HG02981 (cell line): ENCODE measurements around the gene SMIM5.
"Not testable (repeated sequence)": the region's sequence is repeated elsewhere in the genome, so short reads cannot be mapped to it uniquely, and the experiment has no call there.

Experiments used
- ATAC-seq: cut with Tn5 transposase; IDR thresholded peaks from one replicate; pipeline ENCODE4 v1.9.1; 2021; ENCODE audit warnings: mild to moderate bottlenecking, moderate library complexity; ENCODE audit not compliant: unreplicated experiment

SMIM5 gene

GRCh38 chr17:75624021-75624420 lies 9.2 kb upstream of the SMIM5 start:
- ATAC-seq, result no peak

DNA sequence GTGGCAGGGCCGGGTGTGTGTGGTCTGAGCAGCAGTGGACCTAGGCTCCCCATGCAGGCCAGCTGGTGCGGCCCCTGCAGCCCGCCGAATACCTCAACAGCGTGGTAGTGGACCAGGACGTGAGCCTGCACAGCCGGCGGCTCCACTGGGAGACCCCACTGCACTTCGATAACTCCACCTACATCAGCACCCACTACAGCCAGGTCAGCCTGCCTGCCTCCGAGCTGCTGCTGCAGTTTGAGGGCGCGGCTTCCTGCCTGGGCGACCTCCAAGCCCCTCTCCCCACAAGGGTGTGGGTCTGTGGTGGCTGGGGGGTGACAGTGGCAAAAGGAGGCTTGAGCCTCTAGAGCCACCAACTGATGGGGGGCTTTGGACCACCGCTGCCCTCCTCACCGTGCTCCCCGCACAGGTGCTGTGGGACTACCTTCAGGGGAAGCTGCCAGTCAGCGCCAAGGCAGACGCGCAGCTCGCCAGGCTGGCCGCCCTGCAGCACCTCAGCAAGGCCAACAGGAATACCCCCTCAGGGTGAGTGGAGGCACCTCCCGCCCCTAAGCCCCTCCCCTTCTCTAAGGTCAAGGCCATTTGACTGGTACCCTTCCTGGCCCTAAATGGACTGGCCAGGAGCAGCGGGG lies 8.4 kb upstream of the SMIM5 start:
- ATAC-seq, result no peak

GRCh38 chr17:75625813-75626486 lies 7.3 kb upstream of the SMIM5 start:
- no peak for ATAC-seq

GRCh38 chr17:75626496-75627038 lies 6.7 kb upstream of the SMIM5 start:
- no peak for ATAC-seq

- no peak for ATAC-seq
Measured at GRCh38 chr17:75627094-75627493, 6.1 kb upstream of the SMIM5 start.

DNA sequence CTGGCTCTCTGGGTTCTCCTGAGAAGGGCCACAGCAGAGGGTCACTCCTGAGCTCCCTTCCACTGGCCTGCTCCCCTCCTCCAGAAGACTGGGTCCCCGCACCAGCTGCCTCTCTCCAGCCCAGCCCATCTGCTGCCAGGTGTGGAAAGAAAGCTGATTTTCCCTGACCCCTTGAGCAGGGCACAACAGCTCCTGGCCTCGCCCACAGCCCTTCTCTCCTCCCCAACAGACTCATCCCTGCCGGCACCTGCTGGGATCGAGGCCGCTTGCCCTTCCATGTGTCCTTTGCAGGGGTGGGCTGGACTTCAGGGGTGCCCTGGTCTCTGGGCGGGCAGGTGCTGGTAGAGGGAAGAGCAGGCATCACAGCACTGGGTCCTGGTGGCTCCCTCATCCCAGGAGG lies 4.8 kb upstream of the SMIM5 start:
- ATAC-seq, result no peak

DNA sequence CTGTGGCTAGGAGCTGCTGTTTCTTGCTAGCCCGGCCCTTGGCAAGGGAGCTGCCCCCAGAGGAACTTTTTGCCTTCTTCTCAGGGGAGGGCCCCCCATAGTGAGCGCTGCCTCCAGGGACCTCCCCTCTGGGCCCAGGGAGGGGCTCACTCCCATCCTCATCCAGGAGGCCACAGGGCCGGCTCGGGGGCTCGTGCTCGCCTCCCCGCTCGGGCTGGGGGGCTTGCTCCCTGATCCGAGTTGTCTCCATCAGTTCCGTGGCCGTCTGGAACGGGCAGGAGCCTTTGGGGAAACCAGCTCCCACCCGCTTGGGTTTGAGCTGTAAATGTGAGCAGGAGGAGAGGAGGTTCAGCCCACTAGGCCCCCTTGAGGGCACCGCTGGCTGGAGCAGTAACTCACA lies 4.1 kb upstream of the SMIM5 start:
- no peak for ATAC-seq

DNA sequence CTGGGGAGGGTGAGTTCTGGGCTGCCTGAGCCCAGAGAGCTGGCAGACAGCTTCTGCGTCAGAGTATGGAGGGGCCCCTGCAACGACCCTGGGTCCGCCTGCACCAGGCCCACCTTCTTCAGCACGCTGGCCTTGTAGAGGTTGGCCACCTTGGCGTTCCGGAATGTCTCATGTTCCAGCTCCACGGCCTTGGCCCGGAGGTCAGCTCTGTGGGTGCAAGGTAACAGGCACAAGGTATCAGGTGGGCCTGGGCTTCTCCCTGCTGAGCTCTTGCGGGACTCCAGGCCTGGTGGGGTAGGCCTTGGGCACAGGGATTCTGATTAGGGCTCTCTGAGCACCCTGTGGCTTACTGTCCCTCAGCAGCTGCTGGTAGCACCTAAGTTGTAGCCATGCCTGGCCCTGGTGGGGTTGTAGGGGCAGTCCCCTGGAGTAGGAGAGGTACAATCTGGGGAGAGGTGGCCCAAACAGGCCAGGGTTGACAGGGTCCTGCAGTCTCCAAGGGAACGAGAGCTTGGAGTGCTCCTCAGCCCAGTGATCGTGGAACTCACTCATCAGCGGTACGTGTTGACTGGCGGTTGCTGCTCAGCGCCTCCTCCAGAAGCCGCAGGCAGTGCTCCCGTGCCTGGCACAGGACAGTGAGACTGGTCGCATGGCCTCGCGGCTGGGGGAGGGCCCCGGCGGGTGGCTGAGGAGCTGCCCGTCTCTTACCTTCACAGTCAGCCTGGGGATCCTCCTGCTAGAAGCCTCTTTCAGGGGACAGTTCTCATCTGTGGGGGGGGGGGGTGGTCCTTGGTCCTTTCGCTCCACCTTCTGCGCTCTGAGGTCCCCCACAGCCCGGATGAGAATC lies 2.9 kb upstream of the SMIM5 start:
- ATAC-seq, result no peak

- ATAC-seq, result no peak
Measured at GRCh38 chr17:75631353-75631752, 1.9 kb upstream of the SMIM5 start.

DNA sequence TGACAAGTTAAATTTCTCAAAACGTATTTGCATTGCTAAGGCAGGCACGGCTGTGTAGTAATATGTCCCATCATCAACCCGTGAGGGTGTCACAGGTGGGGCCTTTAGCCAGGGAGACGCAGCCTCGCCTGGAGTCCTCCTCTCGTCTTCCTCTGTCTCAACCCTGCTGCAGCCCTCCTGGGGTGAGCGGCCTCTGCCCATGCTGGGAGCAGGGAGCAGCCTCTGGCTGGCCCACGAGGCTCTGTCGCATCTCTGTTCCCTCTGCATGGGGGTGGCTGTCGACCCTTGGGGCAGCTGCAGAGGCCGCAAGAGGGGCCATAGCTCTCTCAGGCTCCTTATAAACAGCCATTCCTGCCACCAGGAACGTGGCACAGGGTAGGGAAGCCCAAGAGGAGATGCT lies 806 bp upstream of the SMIM5 start:
- ATAC-seq, result no peak

GRCh38 chr17:75633486-75634375 lies 497 bp downstream of the SMIM5 start:
- no peak for ATAC-seq

DNA sequence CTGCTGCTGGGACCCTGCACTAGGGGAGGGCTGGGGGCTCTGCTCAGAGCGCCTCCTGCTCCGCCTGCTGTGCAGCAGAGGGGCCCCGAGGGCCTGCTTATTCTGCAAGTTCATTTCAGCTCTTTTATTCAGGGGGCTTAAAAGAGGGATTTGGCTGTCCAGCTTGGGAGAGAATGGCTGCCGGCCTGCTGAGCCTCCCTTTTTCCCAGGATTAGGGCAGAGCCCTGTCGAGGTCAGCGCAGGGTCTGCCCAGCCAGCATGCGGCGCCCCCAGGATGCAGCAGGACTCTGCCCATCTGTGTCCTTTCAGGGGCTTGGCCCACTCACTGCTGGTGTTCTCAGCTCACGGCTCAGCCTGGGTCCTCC lies 1.1 kb downstream of the SMIM5 start:
- ATAC-seq, result no peak

- no peak for ATAC-seq
Measured at GRCh38 chr17:75634754-75635609, 1.7 kb downstream of the SMIM5 start.

GRCh38 chr17:75635610-75636202 lies 2.5 kb downstream of the SMIM5 start:
- ATAC-seq, result no peak

DNA sequence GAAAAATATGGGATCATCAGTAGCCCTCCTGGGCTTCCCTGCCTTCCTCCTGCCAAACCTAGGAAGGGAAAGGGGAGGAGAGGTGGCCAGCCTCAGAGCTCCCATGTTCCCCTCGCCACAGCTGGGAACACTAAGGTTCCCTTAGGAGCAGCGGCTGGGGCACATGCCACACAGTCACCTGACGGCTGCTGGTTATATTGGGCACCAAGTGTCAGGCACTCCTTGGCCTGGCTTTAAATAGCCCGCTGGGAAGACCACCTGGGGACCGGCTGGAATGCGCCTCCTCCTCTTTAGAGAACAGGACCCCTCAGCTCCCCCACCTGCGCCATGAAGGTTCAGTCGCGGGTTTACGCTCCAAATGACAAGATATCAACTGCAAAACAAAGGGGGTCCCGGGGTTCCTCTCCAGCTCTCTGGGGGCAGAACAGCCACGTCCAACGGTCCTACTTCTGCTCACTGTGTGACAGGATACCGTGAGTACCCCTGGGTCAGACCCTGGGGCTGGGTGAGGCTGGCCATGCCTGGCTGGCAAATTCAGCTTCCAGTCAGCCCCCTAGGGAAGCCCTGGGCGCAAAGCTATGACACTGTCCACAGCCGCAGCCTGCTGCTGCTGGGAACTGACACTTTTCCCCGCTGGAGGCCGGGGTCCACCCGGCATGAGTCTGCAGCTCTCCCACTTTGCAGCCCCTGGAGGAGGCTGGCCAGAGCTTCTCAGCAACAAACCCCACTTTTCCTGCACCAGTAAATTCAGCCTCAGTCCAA lies 3.3 kb downstream of the SMIM5 start:
- no peak for ATAC-seq

- ATAC-seq, result no peak
Measured at GRCh38 chr17:75637143-75637538, 3.9 kb downstream of the SMIM5 start.

DNA sequence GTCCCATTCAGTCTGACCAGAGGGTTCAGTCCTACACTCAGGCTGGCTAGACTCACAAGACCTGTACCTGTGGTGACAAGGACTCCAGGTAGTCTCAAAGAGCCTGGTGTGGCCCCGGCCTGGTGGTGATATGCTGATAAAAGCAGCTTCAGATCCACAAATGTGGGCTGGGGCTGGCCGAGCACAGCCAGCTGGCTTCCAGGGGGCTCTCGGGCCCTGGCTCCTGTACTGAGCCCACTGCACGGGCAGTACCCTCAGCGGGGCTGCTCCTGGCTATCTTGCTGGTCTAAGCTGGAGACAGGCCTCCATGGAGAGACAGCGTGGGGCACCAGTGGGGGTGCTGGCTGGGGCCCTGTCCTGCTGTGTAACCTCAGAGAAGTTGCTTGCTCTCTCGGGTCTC lies 4.3 kb downstream of the SMIM5 start:
- no peak for ATAC-seq

DNA sequence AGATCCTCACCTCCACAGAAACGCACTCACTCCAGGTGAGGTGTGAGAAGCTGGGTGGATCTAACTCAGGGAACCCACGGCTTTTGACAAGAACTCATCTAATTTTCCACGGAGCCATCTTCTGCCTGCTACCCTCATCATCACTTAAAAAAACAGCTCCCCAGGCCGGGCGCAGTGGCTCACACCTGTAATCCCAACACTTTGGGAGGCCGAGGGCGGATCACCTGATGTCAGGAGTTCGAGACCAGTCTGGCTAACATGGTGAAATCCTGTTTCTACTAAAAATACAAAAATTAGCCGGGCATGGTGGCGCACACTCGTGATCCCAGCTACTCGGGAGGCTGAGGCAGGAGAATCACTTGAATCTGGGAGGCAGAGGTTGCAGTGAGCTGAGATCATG lies 4.8 kb downstream of the SMIM5 start:
- ATAC-seq, result not testable (repeated sequence)

DNA sequence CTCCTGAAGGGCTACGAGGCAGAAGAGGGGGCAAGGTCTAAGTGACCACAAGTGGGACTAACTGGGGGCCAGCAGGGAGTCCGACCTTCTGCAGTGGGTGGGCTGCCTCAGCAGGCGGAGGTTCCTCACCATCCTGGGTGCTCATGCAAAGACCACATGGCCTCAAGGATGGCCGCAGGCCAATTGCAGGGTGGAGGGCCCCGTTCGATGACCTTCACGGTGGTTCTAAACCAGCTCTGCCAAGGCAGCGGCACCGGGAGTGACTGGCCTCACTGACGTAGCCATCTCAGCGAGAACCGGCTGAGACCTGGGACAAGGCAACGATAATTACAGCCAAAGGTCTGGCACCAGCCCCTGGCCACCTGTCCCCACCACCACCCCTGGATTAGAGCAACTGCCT lies 5.7 kb downstream of the SMIM5 start:
- no peak for ATAC-seq
